ENCODE measurements around the gene OOSP2. TPM values are rescaled to one million over a fixed set of nuclear protein-coding genes. Genes with fewer than 3 reads are reported as not detected.
"Not testable (repeated sequence)": the region's sequence is repeated elsewhere in the genome, so short reads cannot be mapped to it uniquely, and the experiment has no call there.

Gene OOSP2
- total RNA-seq, 1 experiment from 2014 or later = not detected

DNA sequence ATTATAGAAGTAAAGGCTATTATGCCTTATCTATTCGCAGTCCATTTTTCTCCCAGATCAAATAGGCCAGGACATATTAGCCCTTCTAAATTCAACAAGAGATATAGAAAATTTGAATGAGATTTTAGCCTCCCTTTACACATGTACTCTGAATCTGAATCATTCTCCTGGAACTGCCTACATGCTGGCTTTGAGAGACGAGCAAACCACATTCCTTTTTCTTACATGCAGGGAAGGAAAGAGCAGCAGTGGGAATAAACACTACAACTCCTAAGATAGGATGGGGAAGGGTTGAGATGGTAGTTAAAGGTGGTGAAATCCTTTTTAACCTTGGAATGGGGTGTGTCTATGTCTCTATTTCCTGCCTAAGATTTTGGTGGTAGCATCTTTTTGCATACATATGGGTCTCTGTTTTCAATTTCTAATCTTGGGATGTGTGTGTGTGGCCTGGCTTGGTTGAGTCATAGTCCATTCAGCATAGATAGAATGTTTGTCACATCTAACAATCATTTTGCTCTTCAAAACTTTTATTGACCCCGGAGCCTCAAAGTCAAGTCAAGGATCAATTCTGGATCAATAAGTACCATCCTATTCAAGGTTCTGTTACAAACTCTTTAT lies 11.1 kb upstream of the OOSP2 start:
- Mint-ChIP-seq H3K4me1 (ENCODE audit: low read depth, unreplicated experiment) (no peaks in the 10 kb centered on the region), H3K4me3 (ENCODE audit: unreplicated experiment) (no peak overlapping the region), H3K27me3 (ENCODE audit: insufficient read depth, unreplicated experiment) (peaks cover 16% of the 10 kb centered on the region), H3K9me3 (ENCODE audit: unreplicated experiment) (no peaks in the 10 kb centered on the region), H3K27ac (ENCODE audit: unreplicated experiment) (no peak overlapping the region), H3K36me3 (ENCODE audit: insufficient read depth, unreplicated experiment) (no peaks in the 10 kb centered on the region)
- no peak for DNase-seq
- Histone ChIP-seq H3K4me1 (no peaks in the 10 kb centered on the region), H3K36me3 (ENCODE audit: control insufficient read depth, insufficient read depth, low read length) (no peaks in the 10 kb centered on the region), H3K4me3 (ENCODE audit: low read depth, low read length) (no peak overlapping the region), H3K27me3 (replicated peaks; ENCODE audit: control insufficient read depth, insufficient read depth, low read length) (no peaks in the 10 kb centered on the region), H3K9me3 (0 out of 2 replicates have a peak, but pooled peaks cover 2% of the 10 kb centered on the region)
- TF ChIP-seq, protein P1, sequence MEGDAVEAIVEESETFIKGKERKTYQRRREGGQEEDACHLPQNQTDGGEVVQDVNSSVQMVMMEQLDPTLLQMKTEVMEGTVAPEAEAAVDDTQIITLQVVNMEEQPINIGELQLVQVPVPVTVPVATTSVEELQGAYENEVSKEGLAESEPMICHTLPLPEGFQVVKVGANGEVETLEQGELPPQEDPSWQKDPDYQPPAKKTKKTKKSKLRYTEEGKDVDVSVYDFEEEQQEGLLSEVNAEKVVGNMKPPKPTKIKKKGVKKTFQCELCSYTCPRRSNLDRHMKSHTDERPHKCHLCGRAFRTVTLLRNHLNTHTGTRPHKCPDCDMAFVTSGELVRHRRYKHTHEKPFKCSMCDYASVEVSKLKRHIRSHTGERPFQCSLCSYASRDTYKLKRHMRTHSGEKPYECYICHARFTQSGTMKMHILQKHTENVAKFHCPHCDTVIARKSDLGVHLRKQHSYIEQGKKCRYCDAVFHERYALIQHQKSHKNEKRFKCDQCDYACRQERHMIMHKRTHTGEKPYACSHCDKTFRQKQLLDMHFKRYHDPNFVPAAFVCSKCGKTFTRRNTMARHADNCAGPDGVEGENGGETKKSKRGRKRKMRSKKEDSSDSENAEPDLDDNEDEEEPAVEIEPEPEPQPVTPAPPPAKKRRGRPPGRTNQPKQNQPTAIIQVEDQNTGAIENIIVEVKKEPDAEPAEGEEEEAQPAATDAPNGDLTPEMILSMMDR (IDR thresholded peaks at IDR 0.05; ENCODE audit: insufficient read depth in 1 of 2, low read depth in 1 of 2, low read length in 1 of 2, severe bottlenecking in 1 of 2, unreplicated experiment in 1 of 2) = no peak
- POLR2A ChIA-PET = no interaction called here
- intact Hi-C loops (cut with micrococcal nuclease; ENCODE audit: unreplicated experiment) = no loop called here
- CTCF ChIA-PET = no interaction called here
- BruUV-seq (replicated peaks) = no TSS peak

DNA sequence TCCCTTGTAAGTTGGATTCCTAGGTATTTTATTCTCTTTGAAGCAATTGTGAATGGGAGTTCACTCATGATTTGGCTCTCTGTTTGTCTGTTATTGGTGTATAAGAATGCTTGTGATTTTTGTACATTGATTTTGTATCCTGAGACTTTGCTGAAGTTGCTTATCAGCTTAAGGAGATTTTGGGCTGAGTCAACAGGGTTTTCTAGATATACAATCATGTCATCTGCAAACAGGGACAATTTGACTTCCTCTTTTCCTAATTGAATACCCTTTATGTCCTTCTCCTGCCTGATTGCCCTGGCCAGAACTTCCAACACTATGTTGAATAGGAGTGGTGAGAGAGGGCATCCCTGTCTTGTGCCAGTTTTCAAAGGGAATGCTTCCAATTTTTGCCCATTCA lies 10.2 kb downstream of the OOSP2 start:
- CTCF ChIA-PET; H3K27me3 Mint-ChIP-seq (ENCODE audit: insufficient read depth, unreplicated experiment); H3K36me3 ChIP-seq (ENCODE audit: control insufficient read depth, insufficient read depth, low read length); H3K36me3 Mint-ChIP-seq (ENCODE audit: insufficient read depth, unreplicated experiment); H3K4me1 ChIP-seq; H3K4me3 ChIP-seq (ENCODE audit: low read depth, low read length); BruUV-seq (replicated peaks); intact Hi-C loops (cut with micrococcal nuclease; ENCODE audit: unreplicated experiment); H3K4me3 Mint-ChIP-seq (ENCODE audit: unreplicated experiment); H3K9me3 ChIP-seq; H3K4me1 Mint-ChIP-seq (ENCODE audit: low read depth, unreplicated experiment); H3K27ac Mint-ChIP-seq (ENCODE audit: unreplicated experiment); H3K9me3 Mint-ChIP-seq (ENCODE audit: unreplicated experiment); DNase-seq; H3K27me3 ChIP-seq (replicated peaks; ENCODE audit: control insufficient read depth, insufficient read depth, low read length); POLR2A ChIA-PET: not testable (repeated sequence)

DNA sequence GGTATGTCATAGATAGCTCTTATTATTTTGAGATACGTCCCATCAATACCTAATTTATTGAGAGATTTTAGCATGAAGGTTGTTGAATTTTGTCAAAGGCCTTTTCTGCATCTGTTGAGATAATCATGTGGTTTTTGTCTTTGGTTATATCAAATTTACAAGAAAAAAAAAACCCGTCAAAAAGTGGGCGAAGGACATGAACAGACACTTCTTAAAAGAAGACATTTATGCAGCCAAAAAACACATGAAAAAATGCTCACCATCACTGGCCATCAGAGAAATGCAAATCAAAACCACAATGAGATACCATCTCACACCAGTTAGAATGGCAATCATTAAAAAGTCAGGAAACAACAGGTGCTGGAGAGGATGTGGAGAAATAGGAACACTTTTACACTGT lies 10.6 kb downstream of the OOSP2 start:
- H3K27ac Mint-ChIP-seq (ENCODE audit: unreplicated experiment); DNase-seq; H3K4me3 ChIP-seq (ENCODE audit: low read depth, low read length); H3K4me1 Mint-ChIP-seq (ENCODE audit: low read depth, unreplicated experiment); CTCF ChIA-PET; H3K27me3 Mint-ChIP-seq (ENCODE audit: insufficient read depth, unreplicated experiment); H3K4me3 Mint-ChIP-seq (ENCODE audit: unreplicated experiment); H3K9me3 ChIP-seq; POLR2A ChIA-PET; H3K36me3 ChIP-seq (ENCODE audit: control insufficient read depth, insufficient read depth, low read length); intact Hi-C loops (cut with micrococcal nuclease; ENCODE audit: unreplicated experiment); H3K27me3 ChIP-seq (replicated peaks; ENCODE audit: control insufficient read depth, insufficient read depth, low read length); H3K36me3 Mint-ChIP-seq (ENCODE audit: insufficient read depth, unreplicated experiment); H3K9me3 Mint-ChIP-seq (ENCODE audit: unreplicated experiment); BruUV-seq (replicated peaks); H3K4me1 ChIP-seq: not testable (repeated sequence)

DNA sequence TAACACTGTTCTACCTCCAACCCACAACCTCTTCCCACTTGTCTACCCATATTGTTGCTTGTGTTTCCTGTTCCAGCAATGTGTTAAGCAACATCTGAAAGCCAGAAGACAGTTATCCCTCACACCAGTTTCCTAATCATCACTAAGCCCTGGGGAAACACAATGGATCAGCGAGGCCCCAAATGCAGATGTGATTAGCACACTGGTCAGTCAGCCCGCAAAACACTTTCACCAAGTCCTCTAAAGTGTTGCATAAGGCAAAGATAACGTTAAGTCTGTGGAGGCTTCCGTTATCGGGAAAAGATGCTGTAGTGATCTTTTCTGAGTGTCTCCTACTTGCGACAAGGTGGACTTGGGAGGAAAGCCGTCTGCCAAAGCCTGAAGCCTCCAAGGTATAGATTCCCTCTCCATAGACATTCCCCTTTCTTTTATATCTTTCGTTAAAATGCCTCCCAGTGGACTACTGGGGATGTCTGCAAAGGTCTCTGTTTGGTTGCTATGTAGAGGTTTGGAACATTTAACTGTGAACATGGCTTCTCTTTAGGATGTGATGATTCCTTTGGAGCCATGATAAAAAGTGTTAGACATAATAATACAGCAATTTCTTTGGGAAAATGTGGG lies 16.2 kb downstream of the OOSP2 start, which contains the start of gene MS4A3:
Gene MS4A3 (plus strand): TSS at position 317 of the 621 bp plus-strand sequence. CDS start 4,496 bp downstream, outside the sequence.
- TF ChIP-seq, protein P1 (IDR thresholded peaks at IDR 0.05; ENCODE audit: insufficient read depth in 1 of 2, low read depth in 1 of 2, low read length in 1 of 2, severe bottlenecking in 1 of 2, unreplicated experiment in 1 of 2) = no peak
- intact Hi-C loops (cut with micrococcal nuclease; ENCODE audit: unreplicated experiment) = no loop called here

More for the DNA sequence above, 16.2 kb downstream of the OOSP2 start, which contains the start of gene MS4A3:
- CTCF ChIA-PET = no interaction called here
- POLR2A ChIA-PET = no interaction called here
- DNase-seq = no peak
- Mint-ChIP-seq H3K9me3 (ENCODE audit: unreplicated experiment) (peaks cover 8% of the 10 kb centered on the region), H3K27me3 (ENCODE audit: insufficient read depth, unreplicated experiment) (peaks cover under 1% of the 10 kb centered on the region), H3K4me3 (ENCODE audit: unreplicated experiment) (no peak within 1 kb of the TSS), H3K4me1 (ENCODE audit: low read depth, unreplicated experiment) (no peaks in the 10 kb centered on the region), H3K27ac (ENCODE audit: unreplicated experiment) (no peak within 1 kb of the TSS), H3K36me3 (ENCODE audit: insufficient read depth, unreplicated experiment) (no peaks in the 10 kb centered on the region)
- no peaks in the 10 kb centered on the region; the same call in 1 of the 2 replicates for H3K27me3 ChIP-seq (replicated peaks; ENCODE audit: control insufficient read depth, insufficient read depth, low read length)
- no peaks in the 10 kb centered on the region for H3K36me3 ChIP-seq (ENCODE audit: control insufficient read depth, insufficient read depth, low read length)
- H3K4me3 ChIP-seq (ENCODE audit: low read depth, low read length) = no peak within 1 kb of the TSS
- peaks cover 3% of the 10 kb centered on the region; the same call in 1 of the 2 replicates for H3K9me3 ChIP-seq
- H3K4me1 ChIP-seq = no peaks in the 10 kb centered on the region
- BruUV-seq (replicated peaks) = no TSS peak

Data from Caco-2 (cell line).